Neural cell (in vitro differentiated cells): Measurements from ENCODE around the gene TET2.

ENCODE experiments used
- EP300 ChIP-seq: fragments of 450-650 bp; conservative IDR thresholded peaks from 2 replicates; pipeline ENCODE4 v1.6.1; 2014; ENCODE audit warnings: antibody characterized with exemption, mild to moderate bottlenecking, moderate library complexity; ENCODE audit not compliant: poor library complexity, severe bottlenecking
- EZH2 ChIP-seq: fragments of 200-600, 300-800 bp; shearing (Covaris generic), sonication (generic); IDR thresholded peaks from 2 replicates; pipeline ENCODE4 v1.6.1; 2014; ENCODE audit warnings: antibody characterized with exemption, low read length, borderline replicate concordance, mild to moderate bottlenecking; ENCODE audit not compliant: insufficient read depth, poor library complexity, severe bottlenecking
- MXI1 ChIP-seq: fragments of 450-650 bp; conservative IDR thresholded peaks from 2 replicates; pipeline ENCODE4 v1.6.1; 2014; ENCODE audit warnings: antibody characterized with exemption, mild to moderate bottlenecking; ENCODE audit not compliant: poor library complexity, severe bottlenecking
- POLR2AphosphoS5 ChIP-seq: IDR thresholded peaks from 2 replicates; pipeline ENCODE4 v1.6.1; 2012
- RAD21 ChIP-seq: fragments of 450-650 bp; conservative IDR thresholded peaks from 2 replicates; pipeline ENCODE4 v1.6.1; 2014; ENCODE audit warnings: antibody characterized with exemption, mild to moderate bottlenecking, moderate library complexity
- REST ChIP-seq: IDR thresholded peaks from 2 replicates; pipeline ENCODE4 v1.6.1; 2012; ENCODE audit warnings: borderline replicate concordance
- SMC3 ChIP-seq: fragments of 450-650 bp; conservative IDR thresholded peaks from 2 replicates; pipeline ENCODE4 v1.6.1; 2014; ENCODE audit warnings: antibody characterized with exemption, mild to moderate bottlenecking, moderate library complexity; ENCODE audit not compliant: poor library complexity
- TAF1 ChIP-seq: IDR thresholded peaks from 2 replicates; pipeline ENCODE4 v1.6.1; 2012; ENCODE audit warnings: low read depth
- TF ChIP-seq, protein P1 (sequence below): fragments of 450-650 bp; IDR thresholded peaks from 2 replicates; pipeline ENCODE4 v1.5.1; 2014; ENCODE audit warnings: antibody characterized with exemption, mild to moderate bottlenecking, moderate library complexity; ENCODE audit not compliant: poor library complexity, severe bottlenecking

GRCh38 chr4:105306158-105306781 lies 159.6 kb downstream of the TET2 start:
- TF ChIP-seq, protein P1, sequence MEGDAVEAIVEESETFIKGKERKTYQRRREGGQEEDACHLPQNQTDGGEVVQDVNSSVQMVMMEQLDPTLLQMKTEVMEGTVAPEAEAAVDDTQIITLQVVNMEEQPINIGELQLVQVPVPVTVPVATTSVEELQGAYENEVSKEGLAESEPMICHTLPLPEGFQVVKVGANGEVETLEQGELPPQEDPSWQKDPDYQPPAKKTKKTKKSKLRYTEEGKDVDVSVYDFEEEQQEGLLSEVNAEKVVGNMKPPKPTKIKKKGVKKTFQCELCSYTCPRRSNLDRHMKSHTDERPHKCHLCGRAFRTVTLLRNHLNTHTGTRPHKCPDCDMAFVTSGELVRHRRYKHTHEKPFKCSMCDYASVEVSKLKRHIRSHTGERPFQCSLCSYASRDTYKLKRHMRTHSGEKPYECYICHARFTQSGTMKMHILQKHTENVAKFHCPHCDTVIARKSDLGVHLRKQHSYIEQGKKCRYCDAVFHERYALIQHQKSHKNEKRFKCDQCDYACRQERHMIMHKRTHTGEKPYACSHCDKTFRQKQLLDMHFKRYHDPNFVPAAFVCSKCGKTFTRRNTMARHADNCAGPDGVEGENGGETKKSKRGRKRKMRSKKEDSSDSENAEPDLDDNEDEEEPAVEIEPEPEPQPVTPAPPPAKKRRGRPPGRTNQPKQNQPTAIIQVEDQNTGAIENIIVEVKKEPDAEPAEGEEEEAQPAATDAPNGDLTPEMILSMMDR, result no peak
- TF ChIP-seq RAD21, result no peak
- no peak for TF ChIP-seq SMC3
- no peak for TF ChIP-seq MXI1
- TF ChIP-seq REST, result no peak
- no peak for TF ChIP-seq POLR2AphosphoS5
- no peak for TF ChIP-seq EZH2
- TF ChIP-seq TAF1, result no peak
- no peak for TF ChIP-seq EP300
